HG03159 (cell line): ENCODE data around the gene PRAMEF11.

Source experiments
- ATAC-seq: cut with Tn5 transposase; IDR thresholded peaks from one replicate; pipeline ENCODE4 v1.9.1; 2021; ENCODE audit warnings: mild to moderate bottlenecking, moderate library complexity; ENCODE audit not compliant: unreplicated experiment

The PRAMEF11 gene

DNA sequence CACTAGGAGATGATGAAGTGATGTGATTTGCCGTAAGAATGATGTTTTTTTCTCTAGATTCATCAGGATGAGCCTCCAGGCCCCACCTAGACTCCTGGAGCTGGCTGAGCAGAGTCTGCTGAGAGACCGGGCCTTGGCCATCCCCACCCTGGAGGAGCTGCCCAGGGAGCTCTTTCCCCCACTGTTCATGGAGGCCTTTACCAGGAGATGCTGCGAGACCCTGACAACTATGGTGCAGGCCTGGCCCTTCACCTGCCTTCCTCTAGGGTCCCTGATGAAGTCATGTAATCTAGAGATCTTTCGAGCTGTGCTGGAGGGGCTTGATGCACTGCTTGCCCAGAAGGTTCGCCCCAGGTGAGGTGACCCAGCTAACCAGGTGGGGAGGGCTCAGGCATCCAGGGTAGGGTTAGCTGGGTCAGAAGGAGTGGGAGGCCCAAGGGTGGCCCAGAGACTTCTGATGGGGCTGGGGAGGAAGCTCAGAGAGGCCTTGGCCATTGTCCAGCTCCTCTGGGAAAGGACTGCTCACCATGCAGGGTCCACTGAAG, 56.3 kb downstream of the PRAMEF11 start:
- ATAC-seq, result no peak
